H1 (cell line): ENCODE data around the gene CREBL2. TPM values are rescaled to one million over a fixed set of nuclear protein-coding genes. Genes with fewer than 3 reads are reported as not detected.
"Not testable (repeated sequence)": the region's sequence is repeated elsewhere in the genome, so short reads cannot be mapped to it uniquely, and the experiment has no call there.

Source experiments
- CTCF ChIA-PET: fragments of 300-600 bp; sonication (Branson Sonifier 250); formaldehyde crosslinking; loops from one replicate; lab custom pipeline; 2021; ENCODE audit not compliant: partially characterized antibody; lab: Charles Lee
- POLR2A ChIA-PET: fragments of 300-600 bp; sonication (Branson Sonifier 250); formaldehyde crosslinking; loops from one replicate; lab custom pipeline; 2021; ENCODE audit warnings: inconsistent platforms; ENCODE audit not compliant: partially characterized antibody; lab: Charles Lee
- DNase-seq, 2 experiments: peaks; one replicate each; pipeline versions ENCODE4 v3.0.0 to v3.0.0-alpha.2; 2010 to 2022; ENCODE audit warnings: low spot score in 2 of 2, low read depth in 1 of 2, mixed read lengths in 1 of 2
- FAIRE-seq: peaks from 2 replicates; lab custom pipeline; 2011; peaks lifted over from hg19 to GRCh38; lab: Jason Lieb, UNC
- H2AFZ ChIP-seq: 2 replicates; pipeline ENCODE4 v1.8.1; 2012; ENCODE audit warnings: low read length, inconsistent platforms
- H2AK5ac ChIP-seq: 2 replicates; pipeline ENCODE4 v1.6.1; 2013; ENCODE audit warnings: low read depth, low read length
- H2BK120ac ChIP-seq: replicated peaks from 2 replicates; pipeline ENCODE3; 2013; ENCODE audit warnings: low read depth, low read length, inconsistent platforms
- H2BK12ac ChIP-seq: 2 replicates; pipeline ENCODE4 v1.6.1; 2013; ENCODE audit warnings: low read depth, low read length
- H2BK15ac ChIP-seq: 2 replicates; pipeline ENCODE4 v1.6.1; 2013; ENCODE audit warnings: low read length
- H2BK20ac ChIP-seq: 2 replicates; pipeline ENCODE4 v1.6.1; 2013; ENCODE audit warnings: low read length
- H2BK5ac ChIP-seq: 2 replicates; pipeline ENCODE4 v1.6.1; 2013; ENCODE audit warnings: low read depth, low read length
- H3K14ac ChIP-seq: 2 replicates; pipeline ENCODE4 v1.6.1; 2013; ENCODE audit warnings: inconsistent platforms; ENCODE audit not compliant: insufficient read length
- H3K18ac ChIP-seq: 2 replicates; pipeline ENCODE4 v1.6.1; 2013; ENCODE audit warnings: low read length; ENCODE audit errors: extremely low read depth
- H3K23ac ChIP-seq: 2 replicates; pipeline ENCODE4 v1.6.1; 2013; ENCODE audit warnings: inconsistent platforms; ENCODE audit not compliant: insufficient read length
- H3K23me2 ChIP-seq: 2 replicates; pipeline ENCODE4 v1.6.1; 2013; ENCODE audit warnings: low read depth, low read length
- H3K27ac ChIP-seq: 2 replicates; pipeline ENCODE4 v1.6.1; 2011; ENCODE audit warnings: low read depth, low read length, inconsistent platforms
- H3K27me3 ChIP-seq, 4 experiments: replicated peaks in 1 of 4; 1 replicate in 1 of 4; 2 replicates in 3 of 4; pipeline versions ENCODE4 v1.6.1 to v1.8.1; 2011 to 2013; ENCODE audit warnings: low read length in 3 of 4, mild to moderate bottlenecking in 3 of 4, inconsistent platforms in 2 of 4, mixed read lengths in 2 of 4, moderate library complexity in 1 of 4; ENCODE audit not compliant: control insufficient read depth in 3 of 4, insufficient read depth in 3 of 4; ENCODE audit errors: extremely low read depth in 1 of 4
- H3K36me3 ChIP-seq, 4 experiments: 2 replicates each; pipeline versions ENCODE4 v1.6.1 to v1.8.1; 2011 to 2013; ENCODE audit warnings: mild to moderate bottlenecking in 4 of 4, low read length in 3 of 4, moderate library complexity in 2 of 4, control low read depth in 1 of 4, inconsistent platforms in 1 of 4; ENCODE audit not compliant: insufficient read depth in 4 of 4, control insufficient read depth in 2 of 4
- H3K4ac ChIP-seq: replicated peaks from 2 replicates; pipeline ENCODE3; 2013; ENCODE audit warnings: low read length, low read depth, mixed read lengths, inconsistent platforms; ENCODE audit not compliant: insufficient read length
- H3K4me1 ChIP-seq, 4 experiments: replicated peaks in 1 of 4; 1 replicate in 1 of 4; 2 replicates in 3 of 4; pipeline versions ENCODE4 v1.6.1 to v1.8.1; 2011 to 2013; ENCODE audit warnings: low read length in 3 of 4, inconsistent platforms in 2 of 4, mixed read lengths in 1 of 4; ENCODE audit not compliant: insufficient read depth in 4 of 4, control insufficient read depth in 3 of 4
- H3K4me2 ChIP-seq, 2 experiments: 2 replicates each; pipeline versions ENCODE4 v1.6.1 to v1.8.1; 2011 to 2013; ENCODE audit warnings: low read depth in 2 of 2, low read length in 2 of 2, control low read depth in 1 of 2, inconsistent platforms in 1 of 2, mild to moderate bottlenecking in 1 of 2; ENCODE audit not compliant: insufficient read depth in 1 of 2
- H3K4me3 ChIP-seq, 4 experiments: fragments of 200-600, 300-600 bp in 1 of 4; sonication (generic), shearing (Covaris generic), sonication (Bioruptor Twin) in 1 of 4; 2 replicates each; pipeline versions ENCODE4 v1.5.1 to v1.8.1; 2011 to 2016; ENCODE audit warnings: low read length in 4 of 4, low read depth in 3 of 4, control low read depth in 2 of 4, inconsistent platforms in 2 of 4, mild to moderate bottlenecking in 2 of 4, mixed read lengths in 1 of 4, moderate library complexity in 1 of 4; ENCODE audit not compliant: insufficient read depth in 2 of 4; ENCODE audit errors: extremely low read depth in 1 of 4
- H3K56ac ChIP-seq: replicated peaks from 2 replicates; pipeline ENCODE3; 2013; ENCODE audit warnings: low read depth, mild to moderate bottlenecking, mixed read lengths, low read length, inconsistent platforms; ENCODE audit not compliant: insufficient read length
- H3K79me1 ChIP-seq: 2 replicates; pipeline ENCODE4 v1.6.1; 2013; ENCODE audit warnings: low read depth, low read length, control low read depth
- H3K79me2 ChIP-seq, 2 experiments: 2 replicates each; pipeline versions ENCODE4 v1.6.1 to v1.8.1; 2012 to 2013; ENCODE audit warnings: low read length in 2 of 2, mild to moderate bottlenecking in 2 of 2, inconsistent platforms in 1 of 2; ENCODE audit not compliant: insufficient read depth in 2 of 2, control insufficient read depth in 1 of 2
- H3K9ac ChIP-seq, 4 experiments: replicated peaks in 1 of 4; 1 replicate in 1 of 4; 2 replicates in 3 of 4; pipeline versions ENCODE4 v1.6.1 to v1.8.1; 2011 to 2013; ENCODE audit warnings: low read depth in 3 of 4, low read length in 3 of 4, control low read depth in 2 of 4, mild to moderate bottlenecking in 2 of 4, moderate library complexity in 2 of 4, inconsistent platforms in 1 of 4; ENCODE audit errors: extremely low read depth in 1 of 4
- H3K9me3 ChIP-seq, 2 experiments: 2 replicates each; pipeline versions ENCODE4 v1.6.1 to v1.8.1; 2012 to 2013; ENCODE audit warnings: mild to moderate bottlenecking in 2 of 2, moderate library complexity in 2 of 2, control low read depth in 1 of 2, inconsistent platforms in 1 of 2, low read depth in 1 of 2, low read length in 1 of 2, mixed read lengths in 1 of 2; ENCODE audit not compliant: insufficient read depth in 2 of 2
- H4K20me1 ChIP-seq, 2 experiments: replicated peaks in 1 of 2; 2 replicates each; pipeline versions ENCODE3 to v1.8.1; 2011 to 2013; ENCODE audit warnings: inconsistent platforms in 2 of 2, low read length in 2 of 2, mild to moderate bottlenecking in 1 of 2; ENCODE audit not compliant: insufficient read depth in 2 of 2, control insufficient read depth in 1 of 2
- H4K5ac ChIP-seq: 2 replicates; pipeline ENCODE4 v1.6.1; 2013; ENCODE audit warnings: low read length, low read depth, mixed read lengths, inconsistent platforms; ENCODE audit not compliant: insufficient read length
- H4K8ac ChIP-seq: 2 replicates; pipeline ENCODE4 v1.8.0; 2013; ENCODE audit warnings: mild to moderate bottlenecking, moderate library complexity, low read length, inconsistent platforms; ENCODE audit not compliant: insufficient read depth; ENCODE audit errors: extremely low read depth
- H4K91ac ChIP-seq: replicated peaks from 2 replicates; pipeline ENCODE3; 2013; ENCODE audit warnings: low read length, mixed read lengths, inconsistent platforms; ENCODE audit not compliant: insufficient read length
- WGBS, 2 experiments: shearing (Covaris generic) in 1 of 2; methylation state at CpG; one replicate each; pipeline versions ENCODE4 v1.1.6 to v1.1.7; 2013 to 2015; ENCODE audit warnings: low lambda C conversion rate in 2 of 2, mixed read lengths in 2 of 2, inconsistent platforms in 1 of 2, low coverage in 1 of 2, missing lambda C conversion rate in 1 of 2; ENCODE audit not compliant: insufficient replicate concordance in 2 of 2, insufficient coverage in 1 of 2, insufficient read length in 1 of 2; ENCODE audit errors: extremely low coverage in 1 of 2, missing lambda C conversion rate in 1 of 2; 5-methylcytosine and 5-hydroxymethylcytosine counted together
- polyA plus RNA-seq, 7 experiments: library from polyadenylated mRNA; depleted of rRNA in 3 of 7; stranded (reverse) in 5 of 7; unstranded in 2 of 7; fragments of >200 nt in 5 of 7; fragments of 200-250 nt in 2 of 7; gene quantifications; 1 replicate in 5 of 7; 2 replicates in 1 of 7; 4 replicates in 1 of 7; pipeline versions ENCODE4 v1.2.1 to v1.2.3, GENCODE V29; 2011 to 2013; ENCODE audit warnings: missing spikeins in 2 of 7, mixed read lengths in 2 of 7
- total RNA-seq: library from RNA; stranded (reverse); fragmentation: NEBNext Ultra II Directional; extraction: Animal tissue kit (Norgen Biotek cat#: 25700); gene quantifications from 2 replicates; pipeline ENCODE4 v1.2.1, GENCODE V29; 2021

CREBL2 gene
- total and polyA plus RNA-seq, 2 of the 8 experiments (the other 6 are each of a cell fraction or from before 2014, with no cell fraction given), result 9.8 to 18.3 TPM

DNA sequence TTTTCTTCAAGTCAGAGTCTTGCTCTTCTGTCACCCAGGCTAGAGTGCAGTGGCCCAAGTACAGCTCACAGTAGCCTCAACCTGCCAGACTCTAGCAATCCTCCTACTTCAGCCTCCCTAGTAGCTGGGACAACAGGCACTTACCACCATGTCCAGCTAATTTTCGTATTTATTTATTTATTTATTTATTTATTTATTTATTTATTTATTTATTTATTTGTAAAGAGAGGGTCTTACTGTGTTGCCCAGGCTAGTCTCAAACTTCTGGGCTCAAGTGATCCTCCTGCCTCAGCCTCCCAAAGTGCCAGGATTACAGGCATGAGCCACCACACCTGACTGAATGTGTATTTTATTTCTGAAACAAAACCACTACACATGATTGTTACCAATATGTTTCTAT lies 31.0 kb upstream of the CREBL2 start:
- WGBS, 2 experiments, result 88% methylated on average over 1 of the region's 1 CpG; no CpG with 5 or more reads in 1 of the 2 experiments
- H3K14ac ChIP-seq, H3K4me1 ChIP-seq, H2AFZ ChIP-seq, H3K56ac ChIP-seq, H3K4me3 ChIP-seq, FAIRE-seq, H4K91ac ChIP-seq, H3K4me2 ChIP-seq, H2BK12ac ChIP-seq, H2BK20ac ChIP-seq, H4K5ac ChIP-seq, DNase-seq, H2BK15ac ChIP-seq, H2BK120ac ChIP-seq, H3K23me2 ChIP-seq, H3K23ac ChIP-seq, H3K18ac ChIP-seq, H3K27me3 ChIP-seq, H3K4ac ChIP-seq, H3K79me2 ChIP-seq, POLR2A ChIA-PET, H3K9ac ChIP-seq, H3K36me3 ChIP-seq, H4K8ac ChIP-seq, H3K9me3 ChIP-seq, H4K20me1 ChIP-seq, H2AK5ac ChIP-seq, H3K79me1 ChIP-seq, H2BK5ac ChIP-seq, H3K27ac ChIP-seq: not testable (repeated sequence)
- CTCF ChIA-PET, result interaction anchor here (1.1 to 1.4 kb wide), 2 partner anchors 11 to 17 kb away, joined by 3 to 5 read pairs; no protein-coding TSS in a partner anchor
